Hematopoietic multipotent progenitor cell (in vitro differentiated cells): ENCODE measurements around the gene IP6K3. TPM values are rescaled to one million over a fixed set of nuclear protein-coding genes. Genes with fewer than 3 reads are reported as not detected.

Source experiments
- DNase-seq, 3 donors: peaks; one replicate each; pipeline ENCODE4 v3.0.0-alpha.2; 2011 to 2015; ENCODE audit warnings: low read depth in 2 of 3, low spot score in 2 of 3
- total RNA-seq: library from RNA; depleted of rRNA; stranded (reverse); fragments of >200 nt; gene quantifications from one replicate; pipeline ENCODE4 v1.2.3, GENCODE V29; 2012

The IP6K3 gene
- total RNA-seq, 1 donor, result not detected

DNA sequence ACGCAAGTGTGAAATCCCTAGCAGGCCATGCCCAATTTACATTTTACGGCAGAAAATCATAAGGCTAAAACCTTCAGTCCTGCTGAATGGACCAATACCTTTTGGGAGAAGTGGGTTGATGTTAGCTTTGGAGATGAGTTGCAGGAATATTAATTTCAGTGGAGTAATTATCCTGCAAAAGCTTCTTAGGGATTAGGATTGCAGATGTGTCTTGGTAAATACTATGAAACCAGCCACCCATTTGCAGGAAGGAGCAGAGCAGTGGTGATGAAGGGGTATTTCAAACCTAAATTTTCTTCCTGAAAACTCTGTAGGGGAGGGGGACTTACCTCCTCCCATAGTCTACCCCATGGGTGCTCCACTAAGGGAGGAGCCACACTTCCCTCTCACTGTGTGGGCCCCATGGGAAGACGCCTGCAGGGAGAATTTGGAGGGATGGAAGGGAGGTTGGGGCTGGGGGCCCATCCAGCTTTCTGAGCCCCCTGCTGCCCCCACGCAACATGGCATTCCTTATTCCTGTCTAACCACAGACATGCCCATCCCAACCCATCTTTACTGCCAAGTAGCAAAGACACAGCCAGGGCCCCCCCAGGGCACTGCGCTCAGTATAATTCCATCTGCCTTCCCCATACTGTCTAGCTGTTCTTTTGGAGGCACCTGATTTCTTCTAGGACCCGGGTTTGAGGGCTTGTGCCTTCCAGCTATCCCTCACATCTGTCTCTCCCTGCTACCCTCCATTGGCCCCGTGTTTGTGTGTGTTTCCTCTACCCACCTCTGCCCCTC, 20.6 kb downstream of the IP6K3 start:
- no peak for DNase-seq

DNA sequence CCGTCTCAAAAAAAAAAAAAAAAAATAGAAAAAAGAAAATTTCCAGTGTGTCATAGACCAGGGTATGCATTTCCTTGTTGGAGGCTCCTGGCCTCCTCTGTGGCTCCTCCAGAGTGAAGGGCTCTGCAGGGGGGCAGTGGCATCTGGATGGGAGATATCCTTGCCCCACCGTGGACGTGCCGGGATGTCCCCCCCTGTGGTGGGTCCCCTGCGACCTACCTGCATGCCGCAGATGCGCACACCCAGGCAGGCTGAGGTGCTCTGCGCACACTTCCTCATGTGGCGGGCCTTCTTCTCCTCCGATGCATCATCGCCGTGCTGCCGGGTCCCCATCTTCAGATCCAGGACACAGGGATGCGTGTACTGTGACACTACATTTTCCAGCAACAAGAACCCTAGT, 21.5 kb downstream of the IP6K3 start:
- no peak for DNase-seq

DNA sequence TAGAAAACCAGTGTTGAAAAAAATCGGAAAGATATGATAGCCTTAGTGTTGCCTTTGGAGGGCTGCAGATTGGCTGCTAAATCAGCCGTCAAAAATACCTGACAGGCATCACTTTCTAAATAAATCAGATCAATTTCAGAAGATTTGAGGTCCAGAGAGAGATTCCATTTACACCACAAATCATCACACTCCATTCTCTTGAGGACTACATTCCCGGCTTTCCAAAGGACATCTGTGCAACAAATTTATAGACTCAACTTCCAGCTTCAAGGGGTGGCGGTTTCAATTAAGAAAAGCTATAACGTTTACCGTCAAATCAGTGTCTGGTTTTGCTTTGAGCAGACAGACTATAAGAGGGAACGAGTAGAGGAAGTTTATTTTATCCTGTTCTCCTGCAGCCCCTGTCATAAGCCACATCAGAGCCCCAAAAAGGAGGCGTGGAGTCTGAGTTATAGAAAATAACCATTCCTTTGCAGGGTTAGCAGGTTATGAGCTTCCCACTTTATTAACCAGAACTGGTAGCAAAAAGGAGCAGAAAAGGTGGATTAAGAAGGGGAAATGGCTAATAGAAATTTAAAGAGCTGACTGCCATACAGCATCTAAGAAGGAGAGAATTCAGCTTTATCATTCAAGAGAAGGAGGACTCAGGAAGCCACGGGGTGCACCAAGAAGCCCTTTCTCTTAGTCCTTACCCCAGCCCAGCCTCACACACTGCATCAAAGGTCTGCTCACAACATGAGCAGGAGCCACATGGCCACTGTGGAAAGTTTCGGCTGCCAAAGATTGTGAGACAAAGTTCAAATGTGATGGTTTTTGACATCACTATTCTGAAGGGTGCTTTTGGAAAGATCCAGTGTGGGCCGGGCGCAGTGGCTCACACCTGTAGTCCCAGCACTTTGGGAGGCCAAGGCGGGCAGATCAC, 22.3 kb downstream of the IP6K3 start:
- no peak for DNase-seq

DNA sequence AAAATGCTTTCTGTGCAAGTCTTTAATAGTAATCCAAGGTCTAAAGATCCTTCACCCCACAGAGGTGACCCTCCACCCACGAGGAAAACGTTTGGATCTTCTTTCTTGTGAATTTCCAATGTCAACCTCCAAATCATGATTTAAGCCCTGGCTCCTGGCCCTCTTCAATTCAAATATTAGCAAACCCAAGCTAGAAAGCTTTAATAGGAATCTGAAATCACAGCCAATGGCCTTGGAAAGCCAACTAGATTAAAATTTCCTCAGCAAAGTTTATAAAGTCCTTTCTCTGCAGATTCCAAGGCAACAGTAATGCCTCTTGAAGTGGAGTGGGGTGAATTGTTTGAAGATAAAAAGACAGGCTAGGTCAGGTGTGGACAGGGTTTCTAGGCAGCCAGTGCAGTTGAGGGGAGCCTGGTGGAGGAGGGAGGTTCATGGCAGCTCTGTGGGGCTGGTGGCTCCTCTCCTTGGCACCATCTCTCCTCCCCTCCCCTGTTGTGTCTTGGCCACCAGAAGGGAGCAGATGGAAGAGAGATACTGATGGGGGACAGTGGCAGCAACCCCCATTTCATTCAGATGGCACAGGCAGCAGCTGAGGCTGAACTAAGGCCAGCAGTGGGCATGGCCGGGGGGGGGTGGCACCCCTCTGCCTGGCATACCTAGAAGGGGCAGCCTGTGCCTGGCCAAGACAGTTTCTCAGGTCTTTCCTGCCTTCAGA, 23.2 kb downstream of the IP6K3 start:
- no peak for DNase-seq

DNA sequence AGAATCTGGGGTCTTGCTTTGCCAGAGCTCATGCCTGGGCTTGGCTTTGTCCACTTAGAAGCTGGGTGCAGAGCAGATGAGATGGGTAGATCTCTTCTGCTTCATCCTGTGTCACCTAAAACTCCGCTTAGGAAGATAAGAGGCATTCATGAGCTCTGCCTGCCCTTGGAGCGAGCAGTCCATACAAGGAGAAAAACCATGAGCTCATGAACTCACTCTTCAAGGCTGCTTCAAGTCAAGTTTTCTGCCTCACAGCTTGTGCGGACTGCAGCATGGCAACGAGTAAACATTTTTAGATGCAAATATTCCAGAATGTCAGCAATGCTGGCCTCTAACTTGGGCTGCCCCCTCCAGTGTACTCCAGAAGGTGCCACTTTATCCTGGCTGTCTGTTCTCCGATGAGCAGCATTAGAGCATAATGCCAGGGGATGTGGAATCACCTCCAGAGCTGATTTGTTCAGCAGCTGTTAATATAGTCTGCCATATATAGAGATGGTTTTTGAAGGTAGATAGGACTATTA, 24.5 kb downstream of the IP6K3 start:
- no peak for DNase-seq

DNA sequence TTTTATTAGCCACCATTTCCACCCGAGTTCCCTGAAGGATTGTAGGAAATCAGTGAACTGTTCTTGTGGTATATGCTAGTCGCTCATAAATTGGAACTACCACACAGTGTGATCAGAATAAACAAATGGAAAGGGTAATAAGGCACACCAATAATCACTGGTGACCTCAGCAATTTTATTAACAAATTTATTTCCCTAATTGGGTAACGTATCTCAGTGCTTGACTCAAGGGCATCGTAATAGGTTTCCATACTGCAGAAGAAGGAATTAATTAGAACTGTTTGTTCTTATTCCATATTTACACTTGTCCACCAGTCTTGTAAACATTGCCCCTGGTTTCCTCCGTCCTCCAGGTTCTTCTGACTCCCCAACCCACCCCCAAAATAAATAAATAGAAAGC, 25.2 kb downstream of the IP6K3 start:
- no peak for DNase-seq

DNA sequence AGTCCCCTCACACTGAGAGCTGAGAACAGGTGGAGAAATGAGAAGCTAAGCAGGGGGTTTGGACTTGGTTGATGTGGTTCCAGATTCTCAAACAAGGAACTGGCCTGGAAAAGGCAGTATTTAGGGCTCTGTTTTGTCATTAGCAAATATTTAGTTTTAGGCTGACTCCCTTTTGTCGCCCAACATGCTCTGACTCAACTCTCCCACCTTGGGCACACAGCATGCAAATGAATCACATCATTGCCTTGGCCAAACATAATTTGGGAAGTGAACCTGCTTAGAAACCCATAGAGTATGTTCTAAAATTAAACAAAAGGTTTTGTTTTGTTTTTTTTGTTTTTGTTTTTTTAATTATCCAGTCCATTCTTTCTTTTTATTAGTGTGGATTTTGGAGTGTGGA, 25.7 kb downstream of the IP6K3 start:
- no peak for DNase-seq

DNA sequence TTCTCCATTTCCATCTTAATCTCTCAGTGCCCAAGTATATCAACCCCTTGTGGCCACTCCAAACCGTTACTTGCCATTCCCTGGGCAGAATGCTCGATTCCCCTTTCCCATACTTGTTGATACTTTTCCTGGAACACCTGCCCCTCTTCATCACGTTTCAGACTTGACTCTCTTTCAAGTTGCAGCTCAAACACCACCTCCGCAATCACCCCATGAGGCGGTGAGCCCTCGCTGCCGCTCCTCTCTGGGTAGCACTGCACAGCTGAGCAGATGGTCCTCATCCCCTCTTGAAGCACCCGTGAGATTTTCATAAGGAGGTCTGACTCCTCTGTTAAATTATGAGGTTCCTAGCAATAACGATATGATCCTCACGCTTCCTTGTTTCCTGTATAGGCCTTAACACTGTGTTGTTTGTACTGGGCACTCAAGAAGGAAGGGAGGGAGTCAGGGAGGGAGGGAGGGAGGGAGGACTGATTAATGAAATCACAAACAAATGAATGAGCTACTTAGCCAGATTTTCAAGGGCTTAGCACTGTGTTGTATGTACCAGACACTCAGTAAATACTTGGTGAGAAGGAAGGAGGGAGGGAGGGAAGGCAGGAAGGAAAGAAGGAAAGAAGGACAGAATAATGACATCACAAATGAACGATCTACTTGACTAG, 27.2 kb downstream of the IP6K3 start:
- no peak for DNase-seq

DNA sequence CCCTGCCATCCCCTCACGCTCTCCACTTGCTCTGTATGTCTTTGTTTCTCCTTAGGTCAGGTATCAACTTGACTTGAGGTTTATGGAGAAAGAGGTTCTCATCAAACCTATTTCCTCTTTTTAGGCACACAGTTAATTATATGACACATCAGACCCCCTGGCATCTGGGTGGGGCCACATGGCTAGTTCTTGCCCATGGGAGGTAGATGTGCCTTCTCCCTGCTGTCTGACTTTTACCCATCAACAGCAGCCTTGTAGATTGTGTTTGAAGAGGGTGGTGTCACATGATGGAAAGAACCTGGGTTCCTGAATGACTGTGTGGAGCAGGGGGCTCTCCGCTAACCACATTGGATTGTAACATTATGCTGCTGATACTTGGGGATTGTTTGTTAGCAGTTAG, 28.0 kb downstream of the IP6K3 start:
- peak in 1 of 3 donors; percentile 45 for DNase-seq

DNA sequence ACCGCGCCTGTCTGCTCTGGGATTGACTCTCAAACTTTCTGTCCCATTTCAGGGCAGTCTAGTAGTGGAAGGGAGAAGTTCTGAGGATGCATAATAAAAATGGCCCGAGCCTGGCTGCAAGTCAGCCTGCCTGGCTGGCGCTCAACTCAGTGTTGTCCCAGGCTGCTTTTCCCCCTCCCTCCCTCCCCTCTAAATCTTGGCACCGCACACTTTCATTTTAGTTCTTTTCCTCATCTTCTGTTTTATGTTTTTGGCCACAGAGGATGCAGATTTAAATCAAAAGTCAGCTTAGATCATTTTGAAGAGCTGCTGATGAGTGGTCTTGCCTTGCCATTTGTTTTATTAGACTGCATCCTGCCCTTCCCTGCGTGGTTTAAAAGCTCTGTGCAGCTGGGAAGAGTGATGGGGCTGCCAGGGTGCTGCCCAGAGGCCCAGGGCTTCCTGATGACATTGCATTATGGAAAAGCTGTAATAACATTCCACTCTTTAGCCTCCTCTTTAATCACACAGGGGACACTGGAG, 28.7 kb downstream of the IP6K3 start:
- DNase-seq, result no peak

DNA sequence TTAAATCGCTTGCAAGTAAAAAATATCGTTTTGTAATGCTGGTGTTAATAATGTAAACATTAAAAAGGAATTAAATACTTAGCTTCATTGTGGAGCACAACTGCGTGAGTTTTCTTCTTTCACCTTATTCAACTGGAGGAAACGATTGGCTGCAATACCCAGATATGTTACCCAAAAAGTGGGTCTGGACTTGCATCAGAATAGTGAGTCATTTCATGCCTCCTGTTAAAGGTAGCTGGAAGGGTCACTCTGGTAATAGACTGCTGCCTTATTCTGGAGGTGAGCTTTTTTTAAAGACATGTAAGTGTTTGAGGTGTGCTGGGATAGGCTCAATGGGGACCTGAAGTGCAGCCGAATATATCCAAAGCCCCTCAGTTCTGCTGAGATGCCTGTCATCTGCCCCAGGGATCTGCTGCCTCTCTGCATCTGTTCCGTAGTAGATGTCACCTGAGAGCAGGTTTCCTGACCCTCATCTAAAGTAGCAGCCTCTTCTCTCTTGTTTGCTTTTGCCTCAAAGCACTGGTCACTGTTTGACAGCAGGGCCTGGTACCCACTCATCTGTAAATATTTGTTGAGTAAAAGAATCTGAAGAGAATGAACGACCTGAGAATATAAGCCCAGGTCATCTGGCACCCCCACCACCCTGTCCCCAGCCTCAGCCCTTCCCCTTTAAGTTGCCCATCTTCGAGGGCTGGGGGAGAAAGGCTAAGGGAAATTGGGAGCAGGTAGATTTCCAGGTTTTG, 29.6 kb downstream of the IP6K3 start:
- DNase-seq, result no peak

DNA sequence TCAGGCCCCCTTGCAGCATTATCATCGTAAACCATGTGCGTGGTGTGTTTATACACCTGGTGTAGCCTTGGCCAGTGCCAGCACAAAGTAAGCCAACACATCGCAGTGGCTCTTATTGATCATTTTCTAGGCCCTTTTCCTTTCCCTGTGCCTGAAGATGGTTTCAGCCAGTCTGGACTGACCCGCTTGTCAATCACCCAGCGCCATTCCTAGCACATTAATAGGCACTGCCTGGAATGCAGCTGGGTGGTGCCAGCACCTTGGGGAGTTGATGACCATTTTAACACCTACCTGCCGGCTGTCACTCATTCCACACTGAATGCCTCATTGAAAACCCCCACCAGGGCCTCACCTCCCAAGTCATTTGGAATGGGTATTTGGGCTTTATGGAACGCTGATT, 30.3 kb downstream of the IP6K3 start:
- DNase-seq, result no peak

DNA sequence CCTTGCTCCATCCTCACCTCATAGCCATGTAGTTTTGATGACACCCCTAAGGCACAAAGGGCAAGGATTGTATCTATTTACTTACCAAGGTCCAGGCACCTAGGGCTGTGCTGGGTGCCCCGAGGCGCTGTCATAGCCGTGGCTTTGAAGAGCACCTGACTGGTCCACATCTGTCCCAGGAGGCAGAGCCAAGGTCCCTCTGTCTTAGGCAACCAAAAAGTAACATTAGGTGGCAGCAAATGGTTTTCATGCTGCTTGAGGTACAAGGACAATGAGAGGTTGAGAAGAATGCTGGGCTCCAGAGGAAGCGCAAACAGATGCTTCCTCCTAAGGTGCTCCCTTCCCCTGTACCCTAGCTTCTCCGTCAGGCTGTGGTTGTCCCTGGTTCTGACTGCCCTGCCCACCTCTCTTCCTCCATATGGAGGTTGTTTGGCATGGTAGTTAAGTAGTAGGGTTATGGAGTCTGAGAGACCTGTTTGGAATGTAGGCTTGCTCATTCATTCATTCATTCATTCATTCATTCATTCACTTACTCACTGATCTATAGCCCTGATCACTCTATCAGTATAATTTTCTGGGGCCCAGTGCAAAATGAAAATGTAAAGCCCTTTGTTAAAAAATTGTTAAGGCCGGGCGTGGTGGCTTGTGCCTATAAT, 32.2 kb downstream of the IP6K3 start:
- DNase-seq, result peak in 2 of 3 donors; percentile 74 to 92

DNA sequence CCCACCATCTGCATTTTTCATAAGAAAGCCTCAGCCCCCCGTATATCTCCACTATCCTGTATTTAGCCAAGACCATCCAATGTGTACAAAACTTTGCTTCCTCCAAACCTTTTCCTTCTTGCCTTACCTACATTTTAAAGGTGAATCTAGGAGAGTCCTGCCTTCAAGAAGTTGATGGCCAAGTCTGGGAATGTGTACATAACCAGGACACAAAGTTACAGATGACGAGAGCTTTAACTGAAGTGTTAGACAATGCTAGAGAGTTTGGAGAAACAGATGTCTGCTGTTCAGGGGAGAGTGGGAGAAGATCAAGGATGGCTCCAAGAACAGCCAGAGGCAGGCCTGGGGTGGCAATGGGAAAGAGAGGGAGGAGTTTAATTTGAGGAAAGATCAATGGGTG, 32.9 kb downstream of the IP6K3 start:
- no peak for DNase-seq

DNA sequence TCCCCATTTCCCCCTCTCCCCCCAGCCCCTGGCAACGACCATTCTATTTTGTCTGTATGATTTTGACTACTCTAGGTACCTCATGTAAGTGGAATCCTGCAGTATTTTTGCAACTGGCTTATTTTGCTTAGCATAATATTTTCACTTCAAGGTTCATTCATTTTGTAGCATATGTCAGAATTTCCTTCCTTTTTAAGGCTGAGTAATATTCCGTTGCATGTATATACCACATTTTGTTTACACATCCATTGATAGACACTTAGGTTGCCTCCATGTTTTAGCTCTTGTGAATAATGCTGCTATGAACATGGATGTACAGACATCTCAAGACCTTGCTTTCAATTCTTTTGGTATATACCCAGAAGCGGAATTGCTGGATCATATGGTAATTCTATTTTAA, 33.8 kb downstream of the IP6K3 start:
- no peak for DNase-seq

DNA sequence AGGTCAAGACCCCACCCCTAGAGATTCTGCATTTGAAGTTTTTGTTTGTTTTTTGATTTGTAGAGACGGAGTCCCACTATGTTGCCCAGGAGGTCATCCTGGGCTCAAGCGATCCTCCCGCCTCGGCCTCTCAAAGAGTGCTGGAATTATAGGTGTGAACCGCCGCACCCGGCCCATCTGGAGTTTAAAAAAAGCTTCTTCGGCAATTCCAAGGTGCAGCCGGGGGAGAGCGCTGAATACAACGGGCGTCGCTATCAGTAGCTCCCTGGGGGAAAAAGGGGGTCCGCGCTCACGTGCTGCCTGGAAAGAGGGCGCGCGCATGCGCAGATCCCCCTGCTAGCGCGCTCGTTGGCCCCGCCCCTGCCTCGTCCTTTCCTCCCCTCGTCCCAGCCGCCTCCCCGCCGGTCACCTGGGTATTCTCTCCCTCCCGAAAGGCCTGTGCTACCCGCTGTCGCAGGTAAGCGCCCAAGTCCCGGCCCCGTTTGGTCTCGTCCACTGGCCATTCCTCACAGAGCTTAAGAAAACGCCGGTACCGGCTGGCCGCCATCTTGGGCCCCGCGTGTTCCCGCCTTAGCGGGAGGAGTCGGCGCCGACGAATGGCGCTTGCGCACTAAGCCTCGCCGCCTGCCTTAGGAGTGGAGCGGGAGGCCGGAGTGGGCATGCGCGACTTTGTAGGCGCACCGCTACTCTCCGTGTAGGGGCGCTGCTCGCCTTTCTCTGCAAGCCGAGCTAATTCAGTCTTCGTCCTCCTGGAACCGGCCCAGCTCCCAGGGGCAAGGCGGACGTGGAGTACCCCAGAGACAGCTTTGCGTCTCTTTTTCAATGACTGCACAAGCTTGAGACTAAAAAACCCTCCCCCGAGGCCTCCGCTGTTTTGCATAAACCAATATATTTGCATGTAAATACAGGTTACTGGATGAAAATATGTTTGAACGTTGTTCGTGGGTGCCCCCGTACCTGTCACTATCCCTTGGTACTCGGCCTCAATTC, 35.3 kb downstream of the IP6K3 start, which contains the start of gene UQCC2:
TSS of gene UQCC2 (minus strand) at position 561 of the 990 bp plus-strand sequence. CDS start at position 547, 14 bp downstream.
- peak; percentile 96 to 99 (median 98) for DNase-seq

DNA sequence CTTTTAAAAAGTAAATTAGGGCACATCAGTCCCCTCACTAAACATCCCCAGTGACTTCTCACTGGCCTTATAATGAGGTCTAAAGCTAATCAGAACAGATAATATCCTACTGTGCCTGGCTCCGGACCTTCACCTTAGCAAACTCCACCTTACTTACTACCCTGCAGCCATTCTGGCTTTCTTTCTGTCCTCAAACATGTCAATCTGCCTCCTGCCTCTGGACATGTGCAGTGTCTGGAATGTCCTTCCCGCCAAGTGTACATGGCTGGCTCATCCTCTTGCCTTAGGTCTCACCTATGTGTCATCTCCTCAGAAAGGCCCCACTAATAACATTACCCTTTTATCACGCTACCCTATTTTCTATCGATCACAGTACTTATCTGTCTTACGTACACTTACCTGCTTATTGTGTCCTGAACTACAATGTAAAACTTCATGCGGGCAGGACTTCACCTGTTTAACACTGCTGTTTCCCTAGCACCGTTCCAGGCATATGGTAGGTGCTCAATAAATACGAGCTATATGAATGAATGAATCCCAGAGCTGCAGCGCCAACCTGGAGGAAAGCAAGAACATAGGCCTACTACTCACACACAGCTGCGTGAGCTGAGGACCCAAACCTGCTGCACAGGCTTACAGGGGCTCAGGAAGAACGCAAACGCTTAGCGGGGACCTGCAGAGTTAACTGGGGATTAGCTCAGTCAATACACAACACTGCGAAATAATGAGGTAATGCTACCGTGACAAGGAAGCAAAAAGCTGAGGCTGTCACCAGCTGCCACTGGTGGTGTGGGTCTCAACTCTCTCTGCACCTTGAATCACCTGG, 36.2 kb downstream of the IP6K3 start:
- peak in 1 of 3 donors; percentile 33 for DNase-seq
